K562 (cell line): ENCODE results near the gene PTPRM. TPM values are rescaled to one million over a fixed set of nuclear protein-coding genes. Genes with fewer than 3 reads are reported as not detected.

ENCODE experiments used
- ATAC-seq: fragments of 200-7000 bp; cut with Tn5 transposase; 3 replicates; pipeline ENCODE4 v1.9.1; 2020; ENCODE audit warnings: moderate library complexity
- BruUV-seq: library from RNA; stranded (reverse); fragments of 400-500 nt; replicated peaks from 2 replicates; lab custom pipeline; 2021; lab: Mats Ljungman, UMichigan
- CTCF ChIA-PET: fragments of 300-600 bp; formaldehyde crosslinking; extraction: SDS; loops from one replicate; lab custom pipeline; 2021; ENCODE audit warnings: low intra/inter-chr PET ratio; lab: Yijun Ruan, JAX
- POLR2A ChIA-PET: fragments of 300-600, 350-650 bp; sonication (Branson Sonifier 250); formaldehyde crosslinking; extraction: SDS; loops from one replicate; lab custom pipeline; 2021; ENCODE audit warnings: antibody characterized with exemption, inconsistent platforms; lab: Yijun Ruan, JAX
- DNase-seq, 4 experiments: peaks; one replicate each; pipeline versions ENCODE4 v3.0.0 to v3.0.0-alpha.2; 2011 to 2018; ENCODE audit warnings: low spot score in 3 of 4, mixed read lengths in 3 of 4; ENCODE audit errors: extremely low read depth in 1 of 4
- FAIRE-seq: peaks from 2 replicates; lab custom pipeline; 2011; peaks lifted over from hg19 to GRCh38; lab: Jason Lieb, UNC
- H2AFZ ChIP-seq: 2 replicates; pipeline ENCODE4 v1.6.0; 2011; ENCODE audit warnings: low read depth, low read length, control low read depth, inconsistent platforms
- H3K27ac ChIP-seq: fragments of 200-600 bp; 3 replicates; pipeline ENCODE4 v1.8.0; 2011; ENCODE audit warnings: low read depth, mild to moderate bottlenecking, control low read depth, inconsistent platforms, low read length, moderate library complexity, mixed read lengths; ENCODE audit errors: extremely low read depth
- H3K27me3 ChIP-seq, 2 experiments: fragments of 300-600 bp in 1 of 2; 2 replicates in 1 of 2; 3 replicates in 1 of 2; pipeline versions ENCODE4 v1.6.0 to v1.8.0; 2011; ENCODE audit warnings: inconsistent platforms in 2 of 2, low read length in 2 of 2, mild to moderate bottlenecking in 1 of 2, mixed read lengths in 1 of 2, moderate library complexity in 1 of 2; ENCODE audit not compliant: control insufficient read depth in 2 of 2, insufficient read depth in 2 of 2
- H3K36me3 ChIP-seq: fragments of 300-600 bp; 3 replicates; pipeline ENCODE4 v1.8.0; 2011; ENCODE audit warnings: mild to moderate bottlenecking, low read length, inconsistent platforms; ENCODE audit not compliant: control insufficient read depth, insufficient read depth
- H3K4me1 ChIP-seq, 2 experiments: fragments of 200-600 bp in 1 of 2; replicated peaks in 1 of 2; 2 replicates in 1 of 2; 3 replicates in 1 of 2; pipeline versions ENCODE4 v1.5.1 to v1.8.0; 2011; ENCODE audit warnings: inconsistent platforms in 2 of 2, low read length in 2 of 2, mild to moderate bottlenecking in 1 of 2, mixed read lengths in 1 of 2, moderate library complexity in 1 of 2; ENCODE audit not compliant: control insufficient read depth in 2 of 2, insufficient read depth in 2 of 2
- H3K4me2 ChIP-seq: 2 replicates; pipeline ENCODE4 v1.6.1; 2011; ENCODE audit warnings: low read length, control low read depth, inconsistent platforms, mixed read lengths; ENCODE audit not compliant: insufficient read depth
- H3K4me3 ChIP-seq: fragments of 200-600 bp; sonication (generic), shearing (Covaris generic); 2 replicates; pipeline ENCODE4 v1.5.1; 2016; ENCODE audit warnings: control low read depth, inconsistent platforms
- H3K79me2 ChIP-seq: fragments of 200-600 bp; 3 replicates; pipeline ENCODE4 v1.8.0; 2011; ENCODE audit warnings: low read length, inconsistent platforms; ENCODE audit not compliant: control insufficient read depth, insufficient read depth
- H3K9ac ChIP-seq, 2 experiments: 2 replicates each; pipeline versions ENCODE4 v1.6.0 to v1.6.1; 2011; ENCODE audit warnings: low read depth in 2 of 2, low read length in 2 of 2, control low read depth in 1 of 2, inconsistent platforms in 1 of 2, mild to moderate bottlenecking in 1 of 2, mixed read lengths in 1 of 2; ENCODE audit not compliant: insufficient read depth in 1 of 2
- H3K9me1 ChIP-seq: one replicate; pipeline ENCODE4 v1.6.0; 2011; ENCODE audit warnings: inconsistent platforms, mild to moderate bottlenecking, low read length, moderate library complexity; ENCODE audit not compliant: control insufficient read depth, insufficient read depth
- H3K9me3 ChIP-seq: replicated peaks from 2 replicates; pipeline ENCODE4 v1.5.1; 2011; ENCODE audit warnings: low read depth, low read length, inconsistent platforms; ENCODE audit not compliant: control insufficient read depth, insufficient read depth
- H4K20me1 ChIP-seq: replicated peaks from 2 replicates; pipeline ENCODE4 v1.6.1; 2011; ENCODE audit warnings: low read length, inconsistent platforms, mixed read lengths; ENCODE audit not compliant: control insufficient read depth, insufficient read depth
- CBFA2T3 ChIP-seq: fragments of 450-650 bp; IDR thresholded peaks from 2 replicates; pipeline ENCODE4 v1.6.1; 2017
- DDX20 ChIP-seq: fragments of 450-650 bp; IDR thresholded peaks from 2 replicates; pipeline ENCODE4 v1.6.1; 2016; ENCODE audit warnings: missing genetic modification characterization, low read depth, mild to moderate bottlenecking, missing compliant biosample characterization, moderate library complexity
- HEY1 ChIP-seq: fragments of 250-450 bp; sonication (Bioruptor Pico); IDR thresholded peaks from 2 replicates; pipeline ENCODE4 v1.5.0; 2020; ENCODE audit warnings: mild to moderate bottlenecking, moderate library complexity, borderline replicate concordance
- NFXL1 ChIP-seq: fragments of 450-650 bp; formaldehyde crosslinking; IDR thresholded peaks from 2 replicates; pipeline ENCODE4 v1.4.0; 2021; ENCODE audit warnings: mild to moderate bottlenecking
- RAD21 ChIP-seq, 2 experiments: fragments of 250-450 bp in 1 of 2; fragments of 450-650 bp in 1 of 2; sonication (Bioruptor Pico) in 1 of 2; formaldehyde crosslinking in 1 of 2; IDR thresholded peaks in 1 of 2; conservative IDR thresholded peaks in 1 of 2; 2 replicates each; pipeline versions ENCODE4 v1.4.0 to v1.8.0; 2020 to 2022; ENCODE audit warnings: mild to moderate bottlenecking in 2 of 2, moderate library complexity in 1 of 2
- XRCC4 ChIP-seq: IDR thresholded peaks from one replicate; pipeline ENCODE4 v1.6.1; 2011; ENCODE audit not compliant: insufficient read depth, insufficient read length; ENCODE audit errors: extremely low read depth
- ZBTB7A ChIP-seq: IDR thresholded peaks from 2 replicates; pipeline ENCODE4 v1.6.1; 2011; ENCODE audit warnings: low read depth, mild to moderate bottlenecking, low read length, moderate library complexity, borderline replicate concordance; ENCODE audit not compliant: control insufficient read depth
- ZNF212 ChIP-seq: fragments of 450-650 bp; formaldehyde crosslinking; IDR thresholded peaks from 2 replicates; pipeline ENCODE4 v1.4.0; 2020; ENCODE audit warnings: mild to moderate bottlenecking
- ZNF282 ChIP-seq: sonication (generic); formaldehyde crosslinking; IDR thresholded peaks from 2 replicates; pipeline ENCODE4 v1.8.1; 2023; ENCODE audit warnings: missing genetic modification reagents
- WGBS: fragments of 100-300 bp; shearing (Covaris generic); methylation state at CpG from one replicate; pipeline ENCODE4 v1.1.6; 2016; ENCODE audit warnings: low coverage, mixed read lengths; ENCODE audit not compliant: insufficient coverage; ENCODE audit errors: missing lambda C conversion rate; 5-methylcytosine and 5-hydroxymethylcytosine counted together
- in situ Hi-C: fragments of 300-500 bp; cut with MboI; formaldehyde crosslinking; loops from 4 replicates; pipeline ENCODE4 v1.15.0; 2018; ENCODE audit warnings: inconsistent platforms, mixed read lengths
- intact Hi-C: fragments of 100-400 bp; cut with micrococcal nuclease; formaldehyde crosslinking; loops from 2 replicates; pipeline ENCODE4 v1.14.2; 2022
- polyA plus RNA-seq, 8 experiments: library from polyadenylated mRNA; depleted of rRNA in 4 of 8; stranded (reverse) in 5 of 8; unstranded in 3 of 8; fragments of >200 nt; fragmentation: Nextera tagmentation in 2 of 8; fragmentation: Illumina TruSeq in 1 of 8; extraction: Ambion mirVana in 2 of 8; extraction: Trizol in 1 of 8; gene quantifications; 2 replicates each; pipeline versions ENCODE4 v1.2.1 to v1.2.3, GENCODE V29; 2011 to 2014; ENCODE audit warnings: inconsistent platforms in 1 of 8, missing spikeins in 1 of 8
- total RNA-seq, 7 experiments: library from RNA; depleted of rRNA in 6 of 7; stranded (reverse); fragments of >200 nt in 6 of 7; fragmentation: Illumina TruSeq in 2 of 7; extraction: Trizol in 2 of 7; gene quantifications; 2 replicates each; pipeline versions ENCODE4 v1.2.1 to v1.2.3, GENCODE V29; 2011 to 2021; ENCODE audit warnings: low replicate concordance in 1 of 7
- TF ChIP-seq, protein P1 (sequence below): fragments of 450-650 bp; formaldehyde crosslinking; IDR thresholded peaks from 2 replicates; pipeline ENCODE4 v1.4.0; 2022; ENCODE audit warnings: missing genetic modification characterization
- TF ChIP-seq, protein P2 (sequence below): fragments of 250-450 bp; sonication (Bioruptor Pico); IDR thresholded peaks from 2 replicates; pipeline ENCODE4 v1.6.1; 2021; ENCODE audit warnings: mild to moderate bottlenecking
- TF ChIP-seq, protein P3 (sequence below): IDR thresholded peaks from 3 replicates; pipeline ENCODE4 v1.6.1; 2011; ENCODE audit warnings: borderline replicate concordance, mild to moderate bottlenecking, moderate library complexity; ENCODE audit not compliant: insufficient read length; ENCODE audit errors: extremely low read depth
- TF ChIP-seq, protein P4 (sequence below): fragments of 450-650 bp; formaldehyde crosslinking; IDR thresholded peaks from 2 replicates; pipeline ENCODE4 v1.4.0; 2022; ENCODE audit warnings: mild to moderate bottlenecking, moderate library complexity
- TF ChIP-seq, protein P5 (sequence below), 2 experiments: fragments of 450-650 bp in 1 of 2; sonication (generic) in 1 of 2; formaldehyde crosslinking; conservative IDR thresholded peaks; 2 replicates each; pipeline versions ENCODE4 v1.4.0 to v1.8.1; 2020 to 2022; ENCODE audit warnings: mild to moderate bottlenecking in 1 of 2, missing genetic modification reagents in 1 of 2

PTPRM gene
- total and polyA plus RNA-seq, 9 of the 15 experiments (the other 6 are each of a cell fraction or from before 2014, with no cell fraction given), result 0.03 to 0.16 (median 0.08) TPM; not detected in 3

DNA sequence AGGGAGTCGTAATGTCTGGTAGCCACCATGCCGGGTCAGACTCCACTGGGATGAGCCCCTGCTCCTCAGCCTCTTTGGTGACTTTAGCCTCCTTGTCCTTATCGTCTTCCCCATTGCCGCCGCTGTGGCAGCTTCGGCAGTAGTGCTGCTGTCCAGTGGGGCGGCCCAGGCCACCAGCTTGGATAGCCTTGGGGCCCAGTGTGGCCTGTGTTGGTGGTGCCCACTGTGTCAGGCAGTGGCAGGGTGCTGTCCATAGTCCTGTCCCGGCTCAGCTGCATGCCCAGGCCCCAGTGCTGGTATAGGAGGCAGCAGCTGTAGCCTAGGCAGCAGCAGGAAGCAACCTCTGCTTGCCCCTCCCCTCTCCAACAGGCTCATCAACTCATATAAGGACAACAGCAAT is 845.0 kb downstream of the PTPRM start (continued):
- TF ChIP-seq ZBTB7A, result no peak
- no peak for TF ChIP-seq NFXL1
- no peak for TF ChIP-seq CBFA2T3
- TF ChIP-seq ZNF282 (CRISPR knock-in tag), result no peak
- TF ChIP-seq, protein P1, sequence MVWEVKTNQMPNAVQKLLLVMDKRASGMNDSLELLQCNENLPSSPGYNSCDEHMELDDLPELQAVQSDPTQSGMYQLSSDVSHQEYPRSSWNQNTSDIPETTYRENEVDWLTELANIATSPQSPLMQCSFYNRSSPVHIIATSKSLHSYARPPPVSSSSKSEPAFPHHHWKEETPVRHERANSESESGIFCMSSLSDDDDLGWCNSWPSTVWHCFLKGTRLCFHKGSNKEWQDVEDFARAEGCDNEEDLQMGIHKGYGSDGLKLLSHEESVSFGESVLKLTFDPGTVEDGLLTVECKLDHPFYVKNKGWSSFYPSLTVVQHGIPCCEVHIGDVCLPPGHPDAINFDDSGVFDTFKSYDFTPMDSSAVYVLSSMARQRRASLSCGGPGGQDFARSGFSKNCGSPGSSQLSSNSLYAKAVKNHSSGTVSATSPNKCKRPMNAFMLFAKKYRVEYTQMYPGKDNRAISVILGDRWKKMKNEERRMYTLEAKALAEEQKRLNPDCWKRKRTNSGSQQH (CRISPR knock-in tag), result no peak

DNA sequence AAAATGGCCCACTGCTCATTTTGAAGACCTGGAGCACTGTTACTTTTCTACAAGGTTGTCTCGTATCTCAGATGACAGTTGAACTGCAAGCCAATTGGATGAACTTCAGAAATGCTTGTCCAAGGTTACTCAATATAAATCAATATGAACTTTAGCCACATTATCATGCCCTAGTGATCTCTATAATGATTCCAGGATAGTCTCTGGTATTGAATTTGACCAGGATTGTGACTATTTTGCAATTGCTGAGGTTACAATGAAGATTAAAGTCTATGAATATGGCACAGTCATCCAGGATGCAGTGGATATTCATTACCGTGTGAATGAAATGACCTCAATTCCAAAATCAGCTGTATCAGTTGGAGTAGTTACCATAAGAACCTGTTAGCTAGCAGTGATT is 846.1 kb downstream of the PTPRM start:
- H3K9me1 ChIP-seq, result no peaks in the 10 kb centered on the region
- BruUV-seq, result no TSS peak
- no peaks in the 10 kb centered on the region for H3K36me3 ChIP-seq
- ChIA-PET CTCF (no interaction called here), POLR2A (no interaction called here)
- intact Hi-C loops, result no loop called here
- no peak overlapping the region for H2AFZ ChIP-seq
- no peaks in the 10 kb centered on the region for H3K9me3 ChIP-seq
- in situ Hi-C loops, result no loop called here
- no peak overlapping the region for H3K4me3 ChIP-seq
- H3K79me2 ChIP-seq, result no peaks in the 10 kb centered on the region
- 2% methylated on average over 2 of the region's 2 CpGs for WGBS
- no peaks in the 10 kb centered on the region for H4K20me1 ChIP-seq
- H3K4me1 ChIP-seq, result no peaks in the 10 kb centered on the region
- DNase-seq, result no peak
- no peak overlapping the region for H3K27ac ChIP-seq
- H3K9ac ChIP-seq, result no peak overlapping the region
- H3K4me2 ChIP-seq, result no peak overlapping the region
- FAIRE-seq, result no peak
- ATAC-seq, result no peak
- peaks cover 0 to 12% of the 10 kb centered on the region in 2 experiments; a peak in 2 of 5 replicates for H3K27me3 ChIP-seq
- TF ChIP-seq, protein P2, sequence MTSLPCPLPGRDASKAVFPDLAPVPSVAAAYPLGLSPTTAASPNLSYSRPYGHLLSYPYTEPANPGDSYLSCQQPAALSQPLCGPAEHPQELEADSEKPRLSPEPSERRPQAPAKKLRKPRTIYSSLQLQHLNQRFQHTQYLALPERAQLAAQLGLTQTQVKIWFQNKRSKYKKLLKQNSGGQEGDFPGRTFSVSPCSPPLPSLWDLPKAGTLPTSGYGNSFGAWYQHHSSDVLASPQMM (CRISPR knock-in tag), result no peak
- TF ChIP-seq, protein P3, sequence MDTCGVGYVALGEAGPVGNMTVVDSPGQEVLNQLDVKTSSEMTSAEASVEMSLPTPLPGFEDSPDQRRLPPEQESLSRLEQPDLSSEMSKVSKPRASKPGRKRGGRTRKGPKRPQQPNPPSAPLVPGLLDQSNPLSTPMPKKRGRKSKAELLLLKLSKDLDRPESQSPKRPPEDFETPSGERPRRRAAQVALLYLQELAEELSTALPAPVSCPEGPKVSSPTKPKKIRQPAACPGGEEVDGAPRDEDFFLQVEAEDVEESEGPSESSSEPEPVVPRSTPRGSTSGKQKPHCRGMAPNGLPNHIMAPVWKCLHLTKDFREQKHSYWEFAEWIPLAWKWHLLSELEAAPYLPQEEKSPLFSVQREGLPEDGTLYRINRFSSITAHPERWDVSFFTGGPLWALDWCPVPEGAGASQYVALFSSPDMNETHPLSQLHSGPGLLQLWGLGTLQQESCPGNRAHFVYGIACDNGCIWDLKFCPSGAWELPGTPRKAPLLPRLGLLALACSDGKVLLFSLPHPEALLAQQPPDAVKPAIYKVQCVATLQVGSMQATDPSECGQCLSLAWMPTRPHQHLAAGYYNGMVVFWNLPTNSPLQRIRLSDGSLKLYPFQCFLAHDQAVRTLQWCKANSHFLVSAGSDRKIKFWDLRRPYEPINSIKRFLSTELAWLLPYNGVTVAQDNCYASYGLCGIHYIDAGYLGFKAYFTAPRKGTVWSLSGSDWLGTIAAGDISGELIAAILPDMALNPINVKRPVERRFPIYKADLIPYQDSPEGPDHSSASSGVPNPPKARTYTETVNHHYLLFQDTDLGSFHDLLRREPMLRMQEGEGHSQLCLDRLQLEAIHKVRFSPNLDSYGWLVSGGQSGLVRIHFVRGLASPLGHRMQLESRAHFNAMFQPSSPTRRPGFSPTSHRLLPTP, result no peak
- TF ChIP-seq, protein P4, sequence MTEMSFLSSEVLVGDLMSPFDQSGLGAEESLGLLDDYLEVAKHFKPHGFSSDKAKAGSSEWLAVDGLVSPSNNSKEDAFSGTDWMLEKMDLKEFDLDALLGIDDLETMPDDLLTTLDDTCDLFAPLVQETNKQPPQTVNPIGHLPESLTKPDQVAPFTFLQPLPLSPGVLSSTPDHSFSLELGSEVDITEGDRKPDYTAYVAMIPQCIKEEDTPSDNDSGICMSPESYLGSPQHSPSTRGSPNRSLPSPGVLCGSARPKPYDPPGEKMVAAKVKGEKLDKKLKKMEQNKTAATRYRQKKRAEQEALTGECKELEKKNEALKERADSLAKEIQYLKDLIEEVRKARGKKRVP (CRISPR knock-in tag), result no peak
- TF ChIP-seq XRCC4 (no peak), DDX20 (tag) (no peak), ZNF212 (no peak), HEY1 (CRISPR knock-in tag) (no peak), RAD21 (CRISPR knock-in tag; conservative IDR thresholded peaks at IDR 0.05 in 1 of 2, IDR thresholded peaks at IDR 0.05 in 1 of 2) (no peak)
- TF ChIP-seq, protein P5, sequence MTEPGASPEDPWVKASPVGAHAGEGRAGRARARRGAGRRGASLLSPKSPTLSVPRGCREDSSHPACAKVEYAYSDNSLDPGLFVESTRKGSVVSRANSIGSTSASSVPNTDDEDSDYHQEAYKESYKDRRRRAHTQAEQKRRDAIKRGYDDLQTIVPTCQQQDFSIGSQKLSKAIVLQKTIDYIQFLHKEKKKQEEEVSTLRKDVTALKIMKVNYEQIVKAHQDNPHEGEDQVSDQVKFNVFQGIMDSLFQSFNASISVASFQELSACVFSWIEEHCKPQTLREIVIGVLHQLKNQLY (CRISPR knock-in tag; conservative IDR thresholded peaks at IDR 0.05), result no peak
